ENCODE results near the gene CHST7. TPM values are rescaled to one million over a fixed set of nuclear protein-coding genes. Genes with fewer than 3 reads are reported as not detected.

CHST7 gene
- total and polyA plus RNA-seq, 2 donors (not counting 1 experiment from before 2014, with no cell fraction given): 3.7 to 11.2 TPM

DNA sequence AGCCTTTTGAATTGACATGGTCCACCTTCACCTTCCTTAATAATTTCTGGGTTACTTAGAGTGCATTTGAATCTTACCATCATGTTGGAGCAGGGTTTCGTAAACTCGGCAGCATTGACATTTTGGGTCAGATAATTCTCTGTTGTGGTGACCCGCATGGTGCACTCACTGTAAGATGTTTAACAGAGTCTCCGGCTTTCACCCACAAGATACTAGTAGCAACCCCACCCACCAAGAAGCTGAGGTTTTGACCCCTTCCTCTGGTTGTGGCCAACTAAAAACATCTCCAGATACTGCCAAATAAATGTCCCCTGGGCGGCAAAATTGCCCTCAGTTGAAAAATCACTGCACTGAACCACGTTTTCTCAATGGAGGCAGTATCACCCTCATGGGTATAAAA, 62.7 kb downstream of the CHST7 start:
- Histone ChIP-seq H2AFZ (ENCODE audit: low read length) (no peak overlapping the region), H3K4me3 (replicated peaks in 1 of 4; ENCODE audit: control extremely low read depth in 1 of 4, insufficient read depth in 1 of 4, low read depth in 3 of 4, low read length in 4 of 4) (no peak overlapping the region), H3K9me3 (ENCODE audit: control insufficient read depth, insufficient read depth, low read depth, low read length) (no peaks in the 10 kb centered on the region), H4K20me1 (ENCODE audit: control insufficient read depth, extremely low read depth, insufficient read depth, low read length) (no peaks in the 10 kb centered on the region), H3K79me2 (ENCODE audit: control insufficient read depth, insufficient read depth, low read length) (no peaks in the 10 kb centered on the region), H3K4me2 (ENCODE audit: extremely low read depth, insufficient read depth, low read length) (no peak overlapping the region), H3K27ac (ENCODE audit: insufficient read depth, low read length) (no peak overlapping the region), H3K9ac (ENCODE audit: insufficient read depth, low read length) (no peak overlapping the region), H3K27me3 (ENCODE audit: control insufficient read depth, insufficient read depth, low read length) (no peaks in the 10 kb centered on the region), H3K4me1 (ENCODE audit: control insufficient read depth, extremely low read depth, insufficient read depth, low read length) (no peaks in the 10 kb centered on the region), H3K36me3 (ENCODE audit: control insufficient read depth, insufficient read depth, low read length) (no peaks in the 10 kb centered on the region)
- no peak for DNase-seq (ENCODE audit: low read depth in 2 of 2)
- TF ChIP-seq, protein P1, sequence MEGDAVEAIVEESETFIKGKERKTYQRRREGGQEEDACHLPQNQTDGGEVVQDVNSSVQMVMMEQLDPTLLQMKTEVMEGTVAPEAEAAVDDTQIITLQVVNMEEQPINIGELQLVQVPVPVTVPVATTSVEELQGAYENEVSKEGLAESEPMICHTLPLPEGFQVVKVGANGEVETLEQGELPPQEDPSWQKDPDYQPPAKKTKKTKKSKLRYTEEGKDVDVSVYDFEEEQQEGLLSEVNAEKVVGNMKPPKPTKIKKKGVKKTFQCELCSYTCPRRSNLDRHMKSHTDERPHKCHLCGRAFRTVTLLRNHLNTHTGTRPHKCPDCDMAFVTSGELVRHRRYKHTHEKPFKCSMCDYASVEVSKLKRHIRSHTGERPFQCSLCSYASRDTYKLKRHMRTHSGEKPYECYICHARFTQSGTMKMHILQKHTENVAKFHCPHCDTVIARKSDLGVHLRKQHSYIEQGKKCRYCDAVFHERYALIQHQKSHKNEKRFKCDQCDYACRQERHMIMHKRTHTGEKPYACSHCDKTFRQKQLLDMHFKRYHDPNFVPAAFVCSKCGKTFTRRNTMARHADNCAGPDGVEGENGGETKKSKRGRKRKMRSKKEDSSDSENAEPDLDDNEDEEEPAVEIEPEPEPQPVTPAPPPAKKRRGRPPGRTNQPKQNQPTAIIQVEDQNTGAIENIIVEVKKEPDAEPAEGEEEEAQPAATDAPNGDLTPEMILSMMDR (conservative IDR thresholded peaks at IDR 0.05 in 1 of 2, IDR thresholded peaks at IDR 0.05 in 1 of 2; ENCODE audit: low read depth in 1 of 2, low read length in 2 of 2): no peak
- no peak for TF ChIP-seq EZH2 (IDR thresholded peaks at IDR 0.05; ENCODE audit: low read length, missing control alignments)

DNA sequence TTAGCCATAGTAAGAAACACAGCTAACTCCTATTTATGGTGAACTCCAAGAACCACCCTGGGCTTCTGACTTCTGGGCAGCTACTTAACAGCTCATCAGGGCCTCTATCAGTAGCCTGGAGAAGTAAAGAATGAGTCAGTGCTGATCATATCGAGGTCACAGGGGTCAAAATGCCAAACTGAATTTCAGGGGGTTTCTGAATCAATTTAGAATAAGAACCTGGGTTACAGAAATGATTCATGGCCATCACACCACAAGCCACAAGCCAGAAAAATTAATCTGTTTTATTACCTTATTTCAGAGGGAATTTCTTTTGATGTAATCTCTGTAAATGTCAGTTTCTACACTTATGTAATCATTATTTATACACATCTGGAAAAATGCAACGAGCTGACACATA, 64.4 kb downstream of the CHST7 start:
- no peak overlapping the region for H2AFZ ChIP-seq (ENCODE audit: low read length)
- no peaks in the 10 kb centered on the region for H3K9me3 ChIP-seq (ENCODE audit: control insufficient read depth, insufficient read depth, low read depth, low read length)
- peak in 1 of 2 donors; percentile 38 for DNase-seq (ENCODE audit: low read depth in 2 of 2)
- no peak overlapping the region for H3K27ac ChIP-seq (ENCODE audit: insufficient read depth, low read length)
- no peaks in the 10 kb centered on the region for H4K20me1 ChIP-seq (ENCODE audit: control insufficient read depth, extremely low read depth, insufficient read depth, low read length)
- no peak for TF ChIP-seq EZH2 (IDR thresholded peaks at IDR 0.05; ENCODE audit: low read length, missing control alignments)
- TF ChIP-seq, protein P1 (conservative IDR thresholded peaks at IDR 0.05 in 1 of 2, IDR thresholded peaks at IDR 0.05 in 1 of 2; ENCODE audit: low read depth in 1 of 2, low read length in 2 of 2): no peak
- no peak overlapping the region for H3K4me2 ChIP-seq (ENCODE audit: extremely low read depth, insufficient read depth, low read length)
- H3K27me3 ChIP-seq (ENCODE audit: control insufficient read depth, insufficient read depth, low read length): no peaks in the 10 kb centered on the region
- no peak overlapping the region for H3K4me3 ChIP-seq (replicated peaks in 1 of 4; ENCODE audit: control extremely low read depth in 1 of 4, insufficient read depth in 1 of 4, low read depth in 3 of 4, low read length in 4 of 4)
- H3K9ac ChIP-seq (ENCODE audit: insufficient read depth, low read length): no peak overlapping the region
- H3K4me1 ChIP-seq (ENCODE audit: control insufficient read depth, extremely low read depth, insufficient read depth, low read length): no peaks in the 10 kb centered on the region
- no peaks in the 10 kb centered on the region for H3K36me3 ChIP-seq (ENCODE audit: control insufficient read depth, insufficient read depth, low read length)
- no peaks in the 10 kb centered on the region for H3K79me2 ChIP-seq (ENCODE audit: control insufficient read depth, insufficient read depth, low read length)

DNA sequence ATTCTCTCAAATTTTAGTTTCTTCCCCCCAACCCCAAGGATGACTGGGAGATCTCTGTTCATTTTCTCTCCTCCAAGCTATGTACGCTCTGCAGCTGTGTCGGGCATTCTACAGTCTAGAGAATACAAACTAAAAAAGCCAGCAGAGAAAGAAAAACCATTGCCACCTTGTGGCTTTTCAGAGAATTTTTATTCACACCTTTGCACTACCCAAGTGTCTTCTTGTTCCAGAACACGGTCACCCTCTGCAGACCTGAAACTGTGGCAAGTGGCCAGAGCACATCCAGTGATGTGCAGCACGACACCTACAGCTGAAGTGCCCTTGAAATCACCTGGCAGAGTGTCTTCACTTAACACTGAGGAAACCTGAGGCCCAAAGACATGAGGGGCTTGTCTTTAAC, 68.6 kb downstream of the CHST7 start:
- H3K27me3 ChIP-seq (ENCODE audit: control insufficient read depth, insufficient read depth, low read length): no peaks in the 10 kb centered on the region
- no peak overlapping the region for H3K27ac ChIP-seq (ENCODE audit: insufficient read depth, low read length)
- no peak overlapping the region for H3K9ac ChIP-seq (ENCODE audit: insufficient read depth, low read length)
- DNase-seq (ENCODE audit: low read depth in 2 of 2): peak in 1 of 2 donors; percentile 62
- no peak overlapping the region for H2AFZ ChIP-seq (ENCODE audit: low read length)
- no peak for TF ChIP-seq EZH2 (IDR thresholded peaks at IDR 0.05; ENCODE audit: low read length, missing control alignments)
- TF ChIP-seq, protein P1 (conservative IDR thresholded peaks at IDR 0.05 in 1 of 2, IDR thresholded peaks at IDR 0.05 in 1 of 2; ENCODE audit: low read depth in 1 of 2, low read length in 2 of 2): peak; percentile 10 to 33
- no peaks in the 10 kb centered on the region for H3K9me3 ChIP-seq (ENCODE audit: control insufficient read depth, insufficient read depth, low read depth, low read length)
- H3K4me2 ChIP-seq (ENCODE audit: extremely low read depth, insufficient read depth, low read length): no peak overlapping the region
- H3K79me2 ChIP-seq (ENCODE audit: control insufficient read depth, insufficient read depth, low read length): no peaks in the 10 kb centered on the region
- H3K4me3 ChIP-seq (replicated peaks in 1 of 4; ENCODE audit: control extremely low read depth in 1 of 4, insufficient read depth in 1 of 4, low read depth in 3 of 4, low read length in 4 of 4): no peak overlapping the region
- H4K20me1 ChIP-seq (ENCODE audit: control insufficient read depth, extremely low read depth, insufficient read depth, low read length): no peaks in the 10 kb centered on the region
- no peaks in the 10 kb centered on the region for H3K36me3 ChIP-seq (ENCODE audit: control insufficient read depth, insufficient read depth, low read length)
- no peaks in the 10 kb centered on the region for H3K4me1 ChIP-seq (ENCODE audit: control insufficient read depth, extremely low read depth, insufficient read depth, low read length)

Data from fibroblast of lung (primary cell).